Erythroblast (primary cell): Measurements from ENCODE around the gene HPCAL1.

Source experiments
- GATA1 ChIP-seq: IDR thresholded peaks from 2 replicates; pipeline ENCODE4 v1.6.1; 2011; ENCODE audit warnings: low read depth, mild to moderate bottlenecking, control low read depth, low read length, moderate library complexity
- POLR2A ChIP-seq: IDR thresholded peaks from 2 replicates; pipeline ENCODE4 v1.6.1; 2011; ENCODE audit warnings: mild to moderate bottlenecking, low read length

GRCh38 chr2:10256031-10256514 lies 46.6 kb upstream of the HPCAL1 start:
- TF ChIP-seq POLR2A (no peak), GATA1 (no peak)
